Germinal center (tissue), 1 donor: ENCODE measurements around the gene CFAP97D2.

Source experiments
- DNase-seq: peaks from one replicate; pipeline ENCODE4 v3.0.0; 2012; ENCODE audit warnings: mixed read lengths, low spot score

CFAP97D2 gene

DNA sequence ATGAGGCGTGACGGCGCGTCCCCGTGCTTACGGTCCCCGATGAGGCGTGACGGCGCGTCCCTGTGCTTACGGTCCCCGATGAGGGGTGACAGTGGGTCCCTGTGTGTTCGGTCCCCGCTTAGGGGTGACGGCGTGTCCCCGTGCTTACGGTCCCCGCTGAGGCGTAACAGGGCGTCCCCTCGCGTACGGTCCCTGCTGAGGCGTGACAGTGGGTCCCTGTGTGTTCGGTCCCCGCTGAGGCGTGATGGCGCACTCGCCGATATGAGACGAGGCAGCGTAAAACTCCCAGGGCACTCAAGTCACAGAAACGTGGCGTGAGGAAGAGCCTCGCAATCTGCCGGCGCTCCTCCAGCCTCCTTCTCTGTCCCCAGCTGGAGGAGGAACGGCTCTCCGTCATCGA lies 20.9 kb downstream of the CFAP97D2 start:
- no peak for DNase-seq

DNA sequence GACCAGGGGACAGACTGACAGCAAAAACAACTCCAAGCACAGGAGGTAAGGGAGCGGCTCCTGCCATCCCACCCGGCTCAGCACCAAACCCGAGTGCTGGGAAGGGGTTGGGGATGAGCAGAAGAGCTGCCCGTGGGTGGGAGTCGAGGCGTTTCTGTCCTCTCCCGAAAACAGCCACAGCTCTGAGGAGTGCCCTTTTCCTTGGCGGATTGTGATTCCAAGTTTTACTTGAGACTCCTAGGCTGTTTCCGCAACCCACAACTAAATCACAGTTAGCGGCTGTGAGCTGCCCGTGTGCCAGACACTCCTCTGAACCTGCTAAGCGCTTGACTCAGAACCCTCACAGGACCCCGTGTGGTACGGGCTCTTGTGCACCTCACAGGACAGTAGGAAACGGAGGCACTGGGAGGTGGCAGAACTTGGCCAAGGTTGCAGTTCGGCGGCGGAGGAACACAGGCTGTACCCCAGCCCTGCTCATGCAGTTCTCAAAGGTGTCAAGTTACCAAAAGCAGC lies 21.4 kb downstream of the CFAP97D2 start:
- no peak for DNase-seq

DNA sequence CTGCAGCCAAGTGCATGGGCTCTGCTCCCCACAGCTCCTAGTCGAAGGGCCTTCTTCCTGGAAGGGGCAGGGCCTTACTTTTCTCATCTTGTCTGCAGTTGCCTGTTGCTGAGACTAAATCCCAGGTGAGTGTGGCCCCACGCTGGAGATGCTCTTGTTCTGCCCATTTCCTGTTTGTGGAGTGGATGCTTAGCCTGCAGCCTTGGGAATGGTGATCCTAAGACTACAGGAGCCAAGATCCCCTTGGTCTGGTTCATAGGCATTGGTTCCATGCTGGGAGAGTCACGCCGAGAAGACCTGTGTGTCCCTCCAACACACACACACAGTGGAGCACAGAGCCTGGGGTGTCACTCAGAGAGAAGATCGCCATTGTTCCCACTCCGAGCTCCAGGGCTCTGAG lies 23.5 kb downstream of the CFAP97D2 start:
- no peak for DNase-seq

DNA sequence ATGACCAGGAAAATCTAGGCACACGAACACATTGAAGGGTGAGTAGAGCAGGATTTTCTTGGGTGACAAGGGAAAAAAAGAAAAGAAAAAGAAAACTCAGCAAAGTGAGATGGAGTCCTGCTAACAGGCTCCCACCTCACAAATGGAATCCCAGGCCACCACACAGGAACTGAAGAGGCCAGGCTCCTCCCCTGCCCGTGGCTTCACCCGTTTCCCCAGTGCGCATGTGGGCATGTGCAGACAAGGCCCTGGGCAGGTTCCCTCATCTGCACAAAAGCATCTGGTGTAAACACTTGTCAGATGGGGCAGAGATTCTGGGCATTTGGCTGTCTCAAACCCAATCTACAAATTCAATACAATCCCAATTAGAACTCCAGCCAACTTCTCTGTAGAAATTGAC lies 24.5 kb downstream of the CFAP97D2 start:
- DNase-seq: no peak

DNA sequence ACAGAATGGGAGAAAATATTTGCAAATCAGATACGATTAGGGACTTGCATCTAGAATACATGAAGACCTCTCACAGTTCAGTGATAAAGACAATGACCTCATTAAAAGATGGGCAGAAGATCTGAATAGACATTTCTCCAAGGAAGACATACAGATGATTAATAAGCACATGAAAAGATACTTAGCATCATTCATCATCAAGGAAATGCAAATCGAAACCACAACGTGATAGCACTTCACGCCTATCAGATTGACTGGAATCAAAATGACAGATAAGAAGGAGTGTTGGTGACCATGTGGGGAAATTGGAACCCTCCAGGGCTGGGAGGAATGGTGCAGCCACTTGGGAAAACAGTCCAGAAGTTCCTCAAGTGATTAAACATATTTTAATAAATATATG lies 25.8 kb downstream of the CFAP97D2 start:
- no peak for DNase-seq

DNA sequence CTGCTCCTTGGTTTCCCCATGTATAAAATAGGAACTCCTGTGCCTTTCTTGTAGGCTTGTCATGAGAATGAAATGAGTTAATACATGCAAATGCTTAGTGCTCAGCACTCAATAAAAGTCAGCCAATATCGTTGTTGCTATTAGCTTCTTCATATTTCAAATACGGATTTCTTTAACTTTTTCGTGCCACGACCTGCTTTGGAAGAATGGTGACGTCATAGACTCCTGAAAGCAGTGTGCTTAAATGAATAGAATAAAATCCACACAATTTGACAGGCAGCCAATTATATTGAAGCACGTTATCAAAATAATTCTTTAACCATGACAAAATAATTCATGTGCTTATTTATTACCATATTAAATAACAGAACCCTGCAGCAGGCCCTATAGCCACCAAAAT lies 29.1 kb downstream of the CFAP97D2 start:
- no peak for DNase-seq

DNA sequence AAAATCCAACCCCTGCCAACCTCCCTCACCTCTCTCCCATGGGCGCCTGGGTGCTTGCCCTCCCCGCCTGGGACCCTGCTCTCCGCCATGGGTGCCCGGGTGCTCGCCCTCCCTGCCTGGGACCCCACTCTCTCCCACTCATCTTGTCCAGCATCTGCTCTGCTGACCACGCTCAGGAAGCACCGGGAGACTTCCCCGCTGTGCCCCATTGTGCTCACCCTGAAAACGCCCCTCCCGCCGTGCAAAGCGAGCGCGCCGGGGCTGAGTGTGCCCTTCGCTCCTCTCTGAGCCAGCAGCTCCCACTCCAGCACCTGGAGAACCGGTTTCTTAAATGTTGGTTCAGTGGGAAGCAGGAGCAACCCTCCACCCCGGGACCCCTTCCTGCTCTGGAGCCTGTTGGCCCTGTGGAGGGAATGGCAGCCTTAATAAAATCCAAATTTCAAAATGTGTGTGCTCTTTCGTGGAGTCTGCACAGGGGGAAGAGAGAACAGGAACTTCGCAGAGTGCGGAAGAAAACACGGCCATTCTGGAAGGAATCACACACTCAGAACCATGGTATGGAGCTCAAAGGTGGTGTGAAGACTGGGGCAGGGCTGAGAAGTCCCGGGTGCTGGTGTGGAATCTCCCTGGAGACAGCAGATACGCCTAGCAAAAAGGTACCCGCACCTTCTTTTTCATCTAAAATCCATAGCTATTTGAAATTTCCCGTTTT lies 32.5 kb downstream of the CFAP97D2 start:
- DNase-seq: no peak

DNA sequence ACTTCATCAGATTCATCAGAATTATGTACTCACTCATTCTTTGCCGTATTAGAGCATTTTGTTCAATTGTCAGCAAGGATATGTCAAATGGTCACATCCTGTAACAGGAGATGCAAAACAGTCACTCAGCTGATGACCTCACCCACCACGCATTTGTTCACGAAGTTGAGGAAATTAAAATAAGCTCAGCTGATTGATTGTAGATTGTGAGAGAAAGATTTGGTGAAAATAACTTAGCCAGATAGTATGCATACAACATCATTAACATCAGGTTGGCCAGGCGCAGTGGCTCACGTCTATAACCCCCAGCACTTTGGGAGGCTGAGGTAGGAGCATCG lies 33.1 kb downstream of the CFAP97D2 start:
- no peak for DNase-seq

DNA sequence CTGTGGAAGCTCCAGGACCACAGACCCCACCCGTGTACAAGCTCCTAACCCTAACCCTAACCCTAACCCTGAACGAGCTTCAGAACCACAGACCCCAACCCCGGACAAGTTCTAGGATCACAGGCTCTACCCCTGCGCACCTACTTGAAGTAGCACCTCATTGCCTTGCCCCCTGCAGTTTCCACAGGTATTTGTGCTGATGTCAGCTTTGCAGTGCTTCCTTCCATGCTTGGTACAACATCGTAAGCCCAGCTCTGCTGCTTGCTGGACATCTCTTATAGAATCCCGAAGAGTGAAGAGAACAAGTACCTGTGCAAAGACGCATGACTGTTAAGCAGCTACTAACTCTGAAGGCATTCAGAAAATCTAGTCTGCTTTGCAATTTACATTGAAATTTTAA lies 34.9 kb downstream of the CFAP97D2 start:
- DNase-seq: no peak

DNA sequence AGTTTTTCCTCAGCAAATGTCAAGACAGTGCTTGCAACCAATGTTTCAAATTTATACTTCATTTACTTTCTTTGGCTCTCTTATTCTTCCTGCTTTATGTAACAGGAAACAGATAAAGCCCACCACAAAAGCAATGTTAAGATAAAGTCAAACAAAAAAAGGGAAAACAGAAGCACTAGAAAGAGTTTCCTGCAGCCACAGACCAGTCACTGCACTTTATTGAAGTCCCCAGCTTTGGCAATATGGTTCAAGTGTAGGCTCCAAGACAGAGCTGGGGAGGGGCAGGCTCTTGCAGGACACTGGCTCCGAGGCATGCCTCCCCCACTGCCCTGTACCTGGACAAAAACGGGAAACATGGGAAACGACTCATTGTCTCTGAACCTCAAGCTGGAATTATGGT lies 40.3 kb downstream of the CFAP97D2 start:
- no peak for DNase-seq

DNA sequence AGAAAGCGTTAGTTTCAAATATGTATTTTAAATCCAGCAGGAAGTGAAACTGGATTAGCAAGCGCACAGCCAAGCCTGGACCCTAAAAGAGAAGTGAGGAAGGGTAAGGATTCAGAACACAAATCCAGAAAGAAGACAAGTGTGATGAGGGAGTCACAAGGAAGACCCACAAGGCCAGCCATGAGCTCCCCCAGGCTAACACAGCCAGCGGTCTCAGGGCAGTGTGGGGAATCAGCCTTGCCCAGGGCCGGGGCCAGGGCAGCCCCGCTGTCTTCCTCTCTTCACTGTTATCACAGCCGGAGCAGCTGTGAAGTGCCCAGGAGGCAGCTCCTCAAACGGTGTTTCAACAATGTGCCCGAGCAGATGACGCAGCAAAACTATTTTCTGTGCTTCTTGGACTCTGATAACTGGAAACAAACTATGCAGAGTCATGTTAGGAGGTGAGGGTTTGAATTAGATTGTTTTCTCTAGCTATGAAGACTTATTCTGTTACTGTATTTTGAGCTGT lies 43.5 kb downstream of the CFAP97D2 start:
- DNase-seq: no peak

DNA sequence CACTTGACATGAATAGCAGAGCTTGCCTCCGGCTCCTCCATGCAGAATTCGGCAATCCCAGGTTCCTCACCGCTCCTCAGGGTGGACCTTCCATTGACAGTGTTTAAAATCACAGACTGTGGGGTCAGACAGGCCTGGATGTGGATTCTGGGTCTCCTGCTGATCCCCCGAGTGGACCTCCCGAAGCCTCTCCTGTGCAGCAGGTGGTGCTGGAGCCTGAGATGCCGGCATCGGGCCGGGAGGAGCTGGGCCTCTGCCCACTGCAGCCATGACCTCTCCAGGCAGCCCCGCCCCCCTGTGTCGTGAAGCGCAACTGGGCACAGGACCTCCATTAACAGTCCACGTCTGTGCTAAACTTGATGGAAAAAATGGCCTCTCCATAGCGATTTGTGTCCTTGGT lies 45.1 kb downstream of the CFAP97D2 start:
- DNase-seq: no peak

DNA sequence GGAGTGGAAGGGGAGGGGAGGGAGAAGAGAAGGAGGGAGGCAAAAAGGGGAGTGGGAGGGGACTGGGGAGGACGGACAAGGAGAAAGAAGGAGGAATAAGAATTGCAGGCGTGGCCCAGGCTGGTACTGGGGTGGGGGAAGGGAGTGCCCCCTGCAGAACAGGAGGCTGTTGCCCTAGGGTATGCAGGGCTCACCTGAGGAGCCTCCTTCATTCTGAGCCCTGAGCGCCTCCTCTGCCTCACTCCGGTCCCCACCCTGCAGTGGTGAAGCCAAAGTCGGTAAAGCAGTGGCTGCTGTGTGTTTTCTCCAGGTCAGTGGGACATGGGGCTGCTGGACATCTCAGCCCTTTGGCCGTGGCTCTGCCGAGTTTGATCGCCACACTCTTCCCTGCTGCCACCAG lies 46.6 kb downstream of the CFAP97D2 start:
- no peak for DNase-seq

DNA sequence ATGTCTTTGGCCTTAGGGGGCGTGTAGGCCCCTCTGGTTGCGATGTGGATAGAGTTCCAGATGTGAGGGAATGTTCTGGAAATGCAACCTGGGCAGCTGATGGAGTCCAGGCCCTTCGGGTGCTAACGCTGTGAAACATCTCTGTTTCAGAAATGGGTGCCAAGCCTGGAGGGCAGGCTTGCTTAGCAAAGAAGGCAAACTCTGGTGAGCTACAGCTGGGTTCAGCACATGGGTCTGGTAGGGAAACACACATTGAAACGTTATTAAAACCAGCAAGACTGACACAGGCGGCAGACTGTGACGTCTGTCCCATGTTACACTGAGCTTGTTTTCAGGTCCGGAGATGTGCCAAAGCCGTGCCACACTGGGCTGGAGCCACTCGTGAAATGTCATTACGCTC lies 47.0 kb downstream of the CFAP97D2 start:
- DNase-seq: no peak

DNA sequence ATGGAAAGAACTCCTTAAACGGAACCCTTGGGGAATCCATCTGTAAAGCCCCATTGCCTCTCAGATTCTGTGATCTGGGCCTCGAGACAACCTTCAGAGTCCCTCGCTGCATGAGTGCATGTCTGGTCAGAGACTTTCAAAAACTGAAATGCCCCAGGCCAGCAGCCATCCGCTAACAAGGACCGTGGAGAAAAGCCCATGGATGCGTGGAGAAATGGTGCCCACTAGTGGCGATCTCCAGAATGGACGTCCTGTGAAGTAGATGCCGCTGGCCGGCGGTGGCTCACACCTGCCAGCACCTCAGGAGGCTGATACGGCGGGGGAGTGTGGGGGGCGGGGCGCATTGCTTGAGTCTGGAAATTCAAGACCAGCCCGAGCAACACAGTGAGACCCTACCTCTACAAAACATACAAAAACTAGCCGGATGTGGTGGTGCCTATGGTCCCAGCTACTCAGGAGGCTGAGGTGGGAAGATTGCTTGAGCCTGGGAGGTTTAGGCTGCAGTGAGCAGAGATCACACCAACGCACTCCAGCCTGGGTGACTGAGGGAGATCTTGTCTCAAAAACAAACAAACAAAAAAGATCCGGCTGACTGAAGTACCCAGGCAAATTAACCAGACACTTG lies 47.8 kb downstream of the CFAP97D2 start:
- DNase-seq: peak; percentile 80

DNA sequence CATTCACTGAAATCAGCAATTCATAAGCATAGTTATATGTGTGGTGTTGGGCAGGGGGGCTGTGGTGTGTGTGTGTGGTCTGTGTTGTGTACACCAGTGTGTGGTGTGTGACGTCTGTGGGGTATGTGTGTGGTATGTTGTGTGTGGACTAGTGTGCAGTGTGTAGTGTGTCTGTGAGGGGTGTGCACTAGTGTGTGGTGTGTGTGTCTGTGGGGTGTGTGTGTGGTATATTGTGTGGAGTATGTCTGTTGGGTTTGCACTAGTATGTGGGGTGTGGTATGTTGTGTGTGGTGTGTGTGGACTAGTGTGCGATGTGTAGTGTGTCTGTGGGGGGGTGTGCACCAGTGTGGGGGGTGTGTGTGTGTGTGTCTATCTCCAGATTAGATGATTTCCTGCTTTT lies 48.5 kb downstream of the CFAP97D2 start:
- no peak for DNase-seq

DNA sequence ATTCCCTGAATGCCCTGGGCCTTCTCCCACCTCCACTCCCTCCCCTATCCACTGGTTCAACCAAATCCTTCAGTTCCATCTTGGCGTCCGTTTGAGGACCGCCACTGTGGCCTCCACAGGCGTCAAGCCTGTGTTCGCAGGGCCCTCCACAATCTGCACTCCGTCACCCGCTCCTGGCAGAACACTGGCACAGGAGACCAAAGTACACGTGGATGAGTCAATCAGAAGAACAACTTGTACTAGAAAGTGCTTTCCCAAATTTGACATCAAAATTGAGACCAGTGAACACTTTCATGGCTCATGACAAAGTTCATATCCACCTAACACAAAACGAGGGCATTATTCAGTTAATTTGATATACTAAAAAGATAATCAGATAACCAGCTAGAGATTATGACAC lies 49.1 kb downstream of the CFAP97D2 start:
- DNase-seq: no peak

DNA sequence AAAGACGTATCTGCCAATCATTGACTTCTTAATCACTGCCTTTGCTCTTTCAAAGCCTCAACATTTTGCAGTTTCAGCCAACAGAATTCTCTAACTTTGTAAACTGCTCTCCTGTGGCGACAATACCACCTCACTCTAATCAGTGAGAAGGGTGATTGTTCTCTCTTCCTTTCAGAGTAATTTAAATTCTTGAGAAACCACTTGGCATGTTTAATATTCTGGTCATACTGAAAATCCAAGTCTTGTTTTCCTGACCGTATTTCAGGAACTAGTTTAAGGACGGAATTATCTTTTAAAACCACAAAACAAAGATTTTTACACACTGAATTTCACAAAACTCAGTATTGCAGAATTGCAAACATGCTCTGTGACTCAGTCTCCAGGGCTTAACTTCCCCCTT lies 50.4 kb downstream of the CFAP97D2 start:
- no peak for DNase-seq

DNA sequence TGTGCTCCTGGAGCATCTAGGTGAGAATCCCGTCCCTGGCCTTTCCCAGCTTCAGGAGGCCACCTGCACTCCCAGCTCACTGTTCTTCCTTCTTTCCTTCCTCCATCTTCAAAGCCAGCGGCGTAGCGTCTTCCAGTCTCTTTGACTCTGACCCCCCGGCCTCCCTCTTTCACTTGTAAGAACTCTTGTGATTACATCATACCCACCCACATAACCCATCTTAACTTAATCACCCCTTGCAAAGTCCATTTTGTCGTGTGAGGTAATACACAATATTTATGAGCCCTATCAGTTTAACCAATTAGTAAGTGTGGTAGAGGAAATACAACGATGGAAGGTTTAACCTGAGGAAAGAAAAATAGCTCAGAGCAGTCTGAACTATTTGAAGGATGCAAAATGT lies 51.1 kb downstream of the CFAP97D2 start:
- no peak for DNase-seq

DNA sequence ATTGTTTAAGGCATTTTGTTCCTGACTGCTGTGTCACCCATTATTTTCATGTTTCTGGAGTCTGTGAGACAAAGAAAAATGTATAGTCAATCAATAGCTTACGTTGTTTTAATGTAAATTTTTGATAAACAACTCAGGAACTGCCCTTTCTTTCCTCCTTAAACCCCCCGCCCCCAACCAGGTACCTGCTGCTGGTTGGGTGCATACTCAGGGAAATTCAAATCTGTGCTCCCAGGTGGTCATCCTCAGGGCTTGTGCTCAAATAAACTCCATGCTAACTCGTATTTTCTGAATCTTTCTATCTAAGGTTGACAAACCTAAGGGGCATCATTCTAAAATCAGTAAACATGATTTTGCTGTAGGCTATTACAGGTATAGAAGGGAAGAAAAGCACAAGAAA lies 51.5 kb downstream of the CFAP97D2 start:
- DNase-seq: no peak

DNA sequence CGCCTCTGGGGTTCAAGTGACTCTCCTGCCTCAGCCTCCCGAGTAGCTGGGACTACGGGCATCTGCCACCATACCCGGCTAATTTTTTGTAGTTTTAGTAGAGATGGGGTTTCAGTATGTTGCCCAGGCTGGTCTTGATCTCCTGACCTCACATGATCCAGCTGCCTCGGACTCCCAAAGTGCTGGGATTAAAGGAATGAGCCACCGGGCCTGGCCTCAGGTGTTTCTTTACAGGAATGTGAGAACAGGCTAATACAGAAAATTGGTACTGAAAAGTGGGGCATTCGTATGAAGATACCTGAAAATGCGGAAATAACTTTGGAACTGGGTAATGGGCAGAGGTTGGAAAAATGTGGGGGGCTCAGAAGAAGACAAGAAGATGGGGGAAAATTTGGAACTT lies 52.8 kb downstream of the CFAP97D2 start:
- no peak for DNase-seq

DNA sequence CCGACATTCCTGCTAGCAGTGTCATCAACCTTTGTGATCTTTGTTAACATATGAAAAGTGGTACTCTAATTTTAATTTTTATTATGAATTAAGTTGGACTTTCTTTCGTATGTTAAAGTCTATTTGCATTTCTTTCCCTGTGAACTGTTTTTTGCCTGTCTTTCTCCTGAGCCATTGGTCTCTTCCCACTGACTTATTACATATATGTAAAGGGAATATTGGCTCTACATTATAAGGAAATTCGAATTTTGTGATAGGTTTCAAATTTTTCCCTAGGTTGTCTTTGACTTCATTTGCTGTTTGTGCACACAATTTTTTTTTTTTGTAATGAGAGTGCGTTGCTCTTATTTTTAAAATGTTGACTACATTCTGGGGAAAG lies 55.2 kb downstream of the CFAP97D2 start:
- no peak for DNase-seq

DNA sequence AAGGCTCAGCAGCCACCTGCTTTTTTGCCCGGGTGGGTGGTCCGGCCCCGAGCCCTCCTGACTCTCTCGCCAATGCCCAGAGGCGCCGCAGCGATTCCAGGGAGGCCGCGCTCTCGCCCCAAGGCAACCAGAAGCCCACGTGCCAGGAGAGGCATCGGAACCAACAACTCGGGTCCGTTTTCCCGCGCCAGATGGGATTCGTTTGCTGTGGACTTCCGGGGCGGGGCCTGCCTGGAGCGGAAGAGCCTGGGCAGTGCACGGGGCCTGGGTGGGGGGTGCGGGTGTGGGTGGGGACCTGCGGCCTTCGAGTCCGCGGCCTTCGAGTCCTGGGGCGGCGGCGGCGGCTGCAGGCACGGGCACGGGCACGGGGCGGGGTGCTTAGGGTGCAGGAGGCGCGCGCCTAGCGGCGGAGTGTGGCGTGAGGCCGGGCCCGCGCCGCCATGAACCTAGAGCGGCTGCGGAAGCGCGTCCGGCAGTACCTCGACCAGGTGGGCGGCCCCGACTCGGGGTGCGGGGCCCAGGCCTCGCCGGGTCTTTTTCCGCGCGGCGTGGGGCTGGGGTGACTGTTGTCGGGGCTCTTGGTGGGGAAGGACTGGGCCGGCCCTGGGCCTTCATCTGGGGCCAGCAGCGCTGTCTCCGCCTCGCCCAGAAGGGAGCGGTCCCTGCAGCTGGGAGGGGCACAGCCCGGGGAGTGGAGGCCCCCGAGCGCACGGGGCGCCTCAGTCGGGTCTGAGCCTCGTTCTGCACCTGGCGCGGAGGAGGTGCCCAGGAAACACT lies 55.8 kb downstream of the CFAP97D2 start, which contains the start of gene CDC16:
TSS of gene CDC16 (plus strand) at position 253 of the 777 bp plus-strand sequence. CDS start at position 441, 188 bp downstream.
- DNase-seq: peak; percentile 86
